ENCODE measurements around the gene CHST8.

The CHST8 gene

GRCh38 chr19:33706631-33707030, 84.9 kb downstream of the CHST8 start:
- Mint-ChIP-seq H3K27ac (no peak overlapping the region), H3K36me3 (ENCODE audit: low read depth) (no peaks in the 10 kb centered on the region), H3K4me1 (ENCODE audit: low read depth) (no peaks in the 10 kb centered on the region), H3K27me3 (no peaks in the 10 kb centered on the region), H3K4me3 (no peak overlapping the region), H3K9me3 (peaks cover 5% of the 10 kb centered on the region)
- DNase-seq, result no peak

GRCh38 chr19:33712268-33712667, 90.5 kb downstream of the CHST8 start:
- Mint-ChIP-seq H3K4me3 (no peak overlapping the region), H3K4me1 (ENCODE audit: low read depth) (no peaks in the 10 kb centered on the region), H3K27ac (no peak overlapping the region), H3K27me3 (peaks cover 9% of the 10 kb centered on the region), H3K36me3 (ENCODE audit: low read depth) (no peaks in the 10 kb centered on the region), H3K9me3 (peaks cover 19% of the 10 kb centered on the region)
- no peak for DNase-seq

- Mint-ChIP-seq H3K36me3 (ENCODE audit: low read depth) (no peaks in the 10 kb centered on the region), H3K4me1 (ENCODE audit: low read depth) (no peaks in the 10 kb centered on the region), H3K9me3 (peaks cover 19% of the 10 kb centered on the region), H3K4me3 (no peak overlapping the region), H3K27ac (no peak overlapping the region), H3K27me3 (peaks cover 10% of the 10 kb centered on the region)
- DNase-seq, result no peak
Observed at GRCh38 chr19:33713194-33713593, 91.4 kb downstream of the CHST8 start.

GRCh38 chr19:33714149-33714548, 92.4 kb downstream of the CHST8 start:
- no peaks in the 10 kb centered on the region for H3K36me3 Mint-ChIP-seq (ENCODE audit: low read depth)
- H3K27me3 Mint-ChIP-seq, result peaks cover 17% of the 10 kb centered on the region
- DNase-seq, result no peak
- no peak overlapping the region for H3K27ac Mint-ChIP-seq
- H3K4me3 Mint-ChIP-seq, result no peak overlapping the region
- peaks cover 19% of the 10 kb centered on the region for H3K9me3 Mint-ChIP-seq
- H3K4me1 Mint-ChIP-seq (ENCODE audit: low read depth), result no peaks in the 10 kb centered on the region

- Mint-ChIP-seq H3K4me1 (ENCODE audit: low read depth) (no peaks in the 10 kb centered on the region), H3K4me3 (no peak overlapping the region), H3K9me3 (peaks cover 14% of the 10 kb centered on the region), H3K36me3 (ENCODE audit: low read depth) (no peaks in the 10 kb centered on the region), H3K27ac (no peak overlapping the region), H3K27me3 (peaks cover 27% of the 10 kb centered on the region)
- DNase-seq, result no peak
Observed at GRCh38 chr19:33715462-33715861, 93.7 kb downstream of the CHST8 start.

- H3K36me3 Mint-ChIP-seq (ENCODE audit: low read depth), result no peaks in the 10 kb centered on the region
- no peaks in the 10 kb centered on the region for H3K4me1 Mint-ChIP-seq (ENCODE audit: low read depth)
- no peak overlapping the region for H3K27ac Mint-ChIP-seq
- DNase-seq, result no peak
- no peak overlapping the region for H3K4me3 Mint-ChIP-seq
- peaks cover 14% of the 10 kb centered on the region for H3K9me3 Mint-ChIP-seq
- peaks cover 24% of the 10 kb centered on the region for H3K27me3 Mint-ChIP-seq
Observed at GRCh38 chr19:33717878-33718277, 96.1 kb downstream of the CHST8 start.

GRCh38 chr19:33718651-33719254, 97.0 kb downstream of the CHST8 start:
- Mint-ChIP-seq H3K4me1 (ENCODE audit: low read depth) (no peaks in the 10 kb centered on the region), H3K27ac (no peak overlapping the region), H3K36me3 (ENCODE audit: low read depth) (no peaks in the 10 kb centered on the region), H3K9me3 (peaks cover 14% of the 10 kb centered on the region), H3K4me3 (no peak overlapping the region), H3K27me3 (peaks cover 24% of the 10 kb centered on the region)
- DNase-seq, result no peak

- Mint-ChIP-seq H3K4me3 (no peak overlapping the region), H3K4me1 (ENCODE audit: low read depth) (no peaks in the 10 kb centered on the region), H3K27ac (no peak overlapping the region), H3K36me3 (ENCODE audit: low read depth) (no peaks in the 10 kb centered on the region), H3K27me3 (peaks cover 24% of the 10 kb centered on the region), H3K9me3 (peaks cover 10% of the 10 kb centered on the region)
- no peak for DNase-seq
Observed at GRCh38 chr19:33719366-33720154, 97.8 kb downstream of the CHST8 start.

GRCh38 chr19:33720155-33720493, 98.4 kb downstream of the CHST8 start:
- no peak for DNase-seq
- peaks cover 20% of the 10 kb centered on the region for H3K27me3 Mint-ChIP-seq
- no peak overlapping the region for H3K4me3 Mint-ChIP-seq
- H3K27ac Mint-ChIP-seq, result no peak overlapping the region
- H3K9me3 Mint-ChIP-seq, result peaks cover 5% of the 10 kb centered on the region
- H3K4me1 Mint-ChIP-seq (ENCODE audit: low read depth), result no peaks in the 10 kb centered on the region
- no peaks in the 10 kb centered on the region for H3K36me3 Mint-ChIP-seq (ENCODE audit: low read depth)

- DNase-seq, result no peak
- peaks cover 20% of the 10 kb centered on the region for H3K27me3 Mint-ChIP-seq
- no peak overlapping the region for H3K27ac Mint-ChIP-seq
- no peaks in the 10 kb centered on the region for H3K36me3 Mint-ChIP-seq (ENCODE audit: low read depth)
- no peaks in the 10 kb centered on the region for H3K4me1 Mint-ChIP-seq (ENCODE audit: low read depth)
- peaks cover 2% of the 10 kb centered on the region for H3K9me3 Mint-ChIP-seq
- H3K4me3 Mint-ChIP-seq, result no peak overlapping the region
Observed at GRCh38 chr19:33720691-33721682, 99.2 kb downstream of the CHST8 start.

GRCh38 chr19:33721735-33722297, 100.1 kb downstream of the CHST8 start:
- no peaks in the 10 kb centered on the region for H3K36me3 Mint-ChIP-seq (ENCODE audit: low read depth)
- H3K27ac Mint-ChIP-seq, result no peak overlapping the region
- H3K4me1 Mint-ChIP-seq (ENCODE audit: low read depth), result no peaks in the 10 kb centered on the region
- no peak for DNase-seq
- no peaks in the 10 kb centered on the region for H3K9me3 Mint-ChIP-seq
- H3K27me3 Mint-ChIP-seq, result peaks cover 20% of the 10 kb centered on the region
- no peak overlapping the region for H3K4me3 Mint-ChIP-seq

GRCh38 chr19:33722456-33723239, 100.9 kb downstream of the CHST8 start:
- no peaks in the 10 kb centered on the region for H3K9me3 Mint-ChIP-seq
- no peaks in the 10 kb centered on the region for H3K36me3 Mint-ChIP-seq (ENCODE audit: low read depth)
- H3K27me3 Mint-ChIP-seq, result peaks cover 20% of the 10 kb centered on the region
- H3K4me1 Mint-ChIP-seq (ENCODE audit: low read depth), result no peaks in the 10 kb centered on the region
- no peak for DNase-seq
- no peak overlapping the region for H3K4me3 Mint-ChIP-seq
- no peak overlapping the region for H3K27ac Mint-ChIP-seq

- Mint-ChIP-seq H3K27me3 (peaks cover 17% of the 10 kb centered on the region), H3K27ac (no peak overlapping the region), H3K4me1 (ENCODE audit: low read depth) (no peaks in the 10 kb centered on the region), H3K9me3 (no peaks in the 10 kb centered on the region), H3K36me3 (ENCODE audit: low read depth) (no peaks in the 10 kb centered on the region), H3K4me3 (no peak overlapping the region)
- DNase-seq, result no peak
Observed at GRCh38 chr19:33723512-33723911, 101.8 kb downstream of the CHST8 start.
